Right lobe of liver (tissue), 6 donors: Measurements from ENCODE around the gene CYP3A5. TPM values are rescaled to one million over a fixed set of nuclear protein-coding genes. Genes with fewer than 3 reads are reported as not detected.
"Not testable (repeated sequence)": the region's sequence is repeated elsewhere in the genome, so short reads cannot be mapped to it uniquely, and the experiment has no call there.

Experiments used
- ATAC-seq, 4 donors: fragments of 200-7000 bp; cut with Tn5 transposase; one replicate each; pipeline ENCODE4 v1.9.1; 2020; ENCODE audit warnings: mild to moderate bottlenecking in 4 of 4, moderate library complexity in 4 of 4
- DNase-seq, 3 donors: peaks; one replicate each; pipeline ENCODE4 v3.0.0-alpha.2; 2020
- H3K27ac ChIP-seq, 3 donors: fragments of 200-600 bp; one replicate each; pipeline ENCODE4 v1.8.0; 2022
- H3K27me3 ChIP-seq, 2 donors: fragments of 200-600 bp; one replicate each; pipeline ENCODE4 v1.8.0; 2022
- H3K36me3 ChIP-seq, 4 donors: fragments of 200-600 bp; sonication (generic) in 1 of 4; one replicate each; pipeline versions ENCODE4 v1.5.1 to v1.8.0; 2017 to 2022; ENCODE audit warnings: control low read depth in 1 of 4
- H3K4me1 ChIP-seq, 4 donors: fragments of 200-600 bp; sonication (generic) in 1 of 4; one replicate each; pipeline versions ENCODE4 v1.5.1 to v1.8.0; 2017 to 2022; ENCODE audit warnings: control low read depth in 1 of 4
- H3K4me3 ChIP-seq, 3 donors: fragments of 200-600 bp; one replicate each; pipeline ENCODE4 v1.8.0; 2022
- H3K9me3 ChIP-seq, 4 donors: fragments of 200-600 bp; sonication (generic) in 1 of 4; one replicate each; pipeline versions ENCODE4 v1.5.1 to v1.8.0; 2017 to 2022; ENCODE audit warnings: control low read depth in 1 of 4
- POLR2A ChIP-seq: fragments of 450-650 bp; IDR thresholded peaks from one replicate; pipeline ENCODE4 v1.6.1; 2017; ENCODE audit warnings: antibody characterized with exemption, mild to moderate bottlenecking
- WGBS: methylation state at CpG from one replicate; pipeline ENCODE4 v1.1.6; 2018; ENCODE audit warnings: low coverage, low lambda C conversion rate; ENCODE audit not compliant: insufficient coverage; ENCODE audit errors: missing lambda C conversion rate; 5-methylcytosine and 5-hydroxymethylcytosine counted together
- intact Hi-C, 2 donors: fragments of 100-400 bp; cut with DNase I; formaldehyde crosslinking; loops; one replicate each; pipeline versions ENCODE4 v1.11.2 to v1.14.1; 2022
- total RNA-seq, 6 experiments: library from RNA; depleted of rRNA in 2 of 6; stranded (reverse); fragments of >200 nt in 2 of 6; fragmentation: NEBNext Ultra II Directional in 3 of 6; extraction: Animal tissue kit (Norgen Biotek cat#: 25700) in 3 of 6; gene quantifications; one replicate each; pipeline versions ENCODE4 v1.1.0 to v1.2.4, GENCODE V29; 2016 to 2023
- TF ChIP-seq, protein P1 (sequence below), 4 donors: fragments of 200-600 bp in 3 of 4; fragments of 450-650 bp in 1 of 4; IDR thresholded peaks; one replicate each; pipeline versions ENCODE4 v1.5.1 to v1.8.0; 2016 to 2022; ENCODE audit warnings: antibody characterized with exemption in 4 of 4, mild to moderate bottlenecking in 2 of 4
- donor health status: DM: no; HTN: yes; CAD: no.
- donor health status: DM: no; HTN: no; CAD: no.
- donor health status: DM: no; HTN: no; CAD: no.
- donor health status: DM: no; HTN: yes; CAD: no.
- donor health status: DM: no; HTN: yes; CAD: no.

The CYP3A5 gene
- total RNA-seq, 6 experiments from 2014 or later: 307 to 774 (median 646) TPM

DNA sequence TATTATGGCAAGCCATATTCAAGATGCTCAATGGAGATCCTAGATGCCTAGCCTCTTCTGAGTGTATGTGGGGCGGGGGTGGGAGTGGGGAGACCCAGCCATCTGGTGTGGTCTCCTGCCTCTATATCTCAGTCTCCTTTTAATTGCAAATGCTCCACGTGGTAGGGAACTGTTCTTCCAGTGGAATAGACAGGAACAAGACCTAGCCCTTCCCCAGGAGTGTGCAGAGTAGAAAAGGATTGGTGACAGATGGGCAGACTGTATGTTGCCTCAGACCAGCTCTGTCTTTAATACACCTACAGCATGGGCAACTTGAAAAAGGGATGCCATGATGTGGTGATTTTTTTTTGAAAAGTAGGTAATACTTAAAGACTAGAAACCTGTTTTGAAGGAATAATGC lies 12.6 kb downstream of the CYP3A5 start:
- ATAC-seq: peak; percentile 1 to 30 (median 10)
- H3K27ac ChIP-seq: no peak overlapping the region
- peaks cover 0 to 90% (median 54%) of the 10 kb centered on the region in 4 donors for H3K36me3 ChIP-seq
- TF ChIP-seq POLR2A: no peak
- TF ChIP-seq, protein P1, sequence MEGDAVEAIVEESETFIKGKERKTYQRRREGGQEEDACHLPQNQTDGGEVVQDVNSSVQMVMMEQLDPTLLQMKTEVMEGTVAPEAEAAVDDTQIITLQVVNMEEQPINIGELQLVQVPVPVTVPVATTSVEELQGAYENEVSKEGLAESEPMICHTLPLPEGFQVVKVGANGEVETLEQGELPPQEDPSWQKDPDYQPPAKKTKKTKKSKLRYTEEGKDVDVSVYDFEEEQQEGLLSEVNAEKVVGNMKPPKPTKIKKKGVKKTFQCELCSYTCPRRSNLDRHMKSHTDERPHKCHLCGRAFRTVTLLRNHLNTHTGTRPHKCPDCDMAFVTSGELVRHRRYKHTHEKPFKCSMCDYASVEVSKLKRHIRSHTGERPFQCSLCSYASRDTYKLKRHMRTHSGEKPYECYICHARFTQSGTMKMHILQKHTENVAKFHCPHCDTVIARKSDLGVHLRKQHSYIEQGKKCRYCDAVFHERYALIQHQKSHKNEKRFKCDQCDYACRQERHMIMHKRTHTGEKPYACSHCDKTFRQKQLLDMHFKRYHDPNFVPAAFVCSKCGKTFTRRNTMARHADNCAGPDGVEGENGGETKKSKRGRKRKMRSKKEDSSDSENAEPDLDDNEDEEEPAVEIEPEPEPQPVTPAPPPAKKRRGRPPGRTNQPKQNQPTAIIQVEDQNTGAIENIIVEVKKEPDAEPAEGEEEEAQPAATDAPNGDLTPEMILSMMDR (IDR thresholded peaks at IDR 0.05): no peak
- H3K27me3 ChIP-seq: no peaks in the 10 kb centered on the region
- no peak for DNase-seq
- H3K4me3 ChIP-seq: no peak overlapping the region
- H3K9me3 ChIP-seq: no peaks in the 10 kb centered on the region
- 81% methylated on average over 2 of the region's 2 CpGs for WGBS
- intact Hi-C loops: no loop called here
- H3K4me1 ChIP-seq: no peaks in the 10 kb centered on the region

GRCh38 chr7:99666013-99666395 lies 13.8 kb downstream of the CYP3A5 start:
- peak in 2 of 4 donors; percentile 1 to 3 for ATAC-seq
- intact Hi-C loops: no loop called here
- Histone ChIP-seq H3K4me1 (no peaks in the 10 kb centered on the region), H3K4me3 (no peak overlapping the region), H3K27ac (peak overlapping the region in 1 of 3 donors; percentile 16), H3K9me3 (no peaks in the 10 kb centered on the region), H3K27me3 (no peaks in the 10 kb centered on the region), H3K36me3 (peaks cover 0 to 93% (median 59%) of the 10 kb centered on the region in 4 donors)
- TF ChIP-seq, protein P1 (IDR thresholded peaks at IDR 0.05): no peak
- no peak for TF ChIP-seq POLR2A
- WGBS: 67% methylated on average over 1 of the region's 1 CpG
- no peak for DNase-seq

DNA sequence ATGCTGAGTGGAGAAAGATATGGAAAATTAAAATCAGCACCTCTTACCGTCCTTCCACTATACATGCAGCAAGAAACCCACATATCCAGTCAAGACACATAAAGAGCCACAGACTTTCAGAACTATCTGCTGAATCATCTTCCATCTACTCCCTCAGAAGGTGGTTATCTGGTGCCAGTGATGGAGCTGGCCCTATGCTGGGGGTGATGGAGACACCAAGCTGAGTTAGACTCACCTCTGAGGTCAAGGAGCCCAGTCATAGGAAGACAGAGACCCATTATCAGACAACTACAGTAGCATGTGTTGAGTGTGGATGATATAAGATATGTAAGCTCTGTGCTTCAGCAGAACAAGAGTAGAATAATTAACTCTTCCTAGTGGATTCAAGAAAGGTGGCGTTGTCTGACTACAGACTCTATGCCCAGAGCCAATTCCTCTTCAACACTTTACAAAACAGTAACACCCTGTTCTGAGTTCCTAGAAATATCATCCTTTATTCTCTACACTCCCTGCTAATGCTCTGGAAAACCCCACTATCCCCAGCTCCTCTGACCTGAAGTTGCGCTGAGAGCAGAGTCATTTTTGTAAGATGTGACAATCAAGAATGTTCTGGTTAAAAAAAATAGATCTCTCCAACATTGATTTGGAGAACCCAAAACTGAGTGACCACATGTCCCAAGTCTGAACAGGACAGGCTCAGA lies 14.3 kb downstream of the CYP3A5 start:
- ATAC-seq (peak in 2 of 4 donors; percentile 0 to 1), DNase-seq (no peak)
- TF ChIP-seq POLR2A: no peak
- TF ChIP-seq, protein P1 (IDR thresholded peaks at IDR 0.05): no peak
- Histone ChIP-seq H3K27ac (peak overlapping the region in 1 of 3 donors; percentile 16), H3K4me1 (no peaks in the 10 kb centered on the region), H3K4me3 (no peak overlapping the region), H3K36me3 (peaks cover 0 to 95% (median 61%) of the 10 kb centered on the region in 4 donors), H3K9me3 (no peaks in the 10 kb centered on the region), H3K27me3 (no peaks in the 10 kb centered on the region)
- intact Hi-C loops: no loop called here
- WGBS: 97% methylated on average over 3 of the region's 3 CpGs

DNA sequence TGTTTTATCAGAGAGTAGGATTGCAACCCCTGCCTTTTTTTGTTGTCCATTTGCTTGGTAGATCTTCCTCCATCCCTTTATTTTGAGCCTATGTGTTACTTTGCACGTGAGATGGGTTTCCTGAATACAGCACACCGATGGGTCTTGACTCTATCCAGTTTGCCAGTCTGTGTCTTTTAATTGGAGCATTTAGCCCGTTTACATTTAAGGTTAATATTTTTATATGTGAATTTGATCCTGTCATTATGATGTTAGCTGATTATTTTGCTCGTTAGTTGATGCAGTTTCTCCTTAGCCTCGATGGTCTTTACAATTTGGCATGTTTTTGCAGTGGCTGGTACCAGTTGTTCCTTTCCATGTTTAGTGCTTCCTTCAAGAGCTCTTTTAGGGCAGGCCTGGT lies 21.9 kb downstream of the CYP3A5 start:
- H3K27ac ChIP-seq, ATAC-seq, H3K27me3 ChIP-seq, intact Hi-C loops, DNase-seq, H3K4me3 ChIP-seq, H3K9me3 ChIP-seq, H3K4me1 ChIP-seq: not testable (repeated sequence)
- 82% methylated on average over 5 of the region's 5 CpGs for WGBS
- peaks cover 0 to 43% (median 33%) of the 10 kb centered on the region in 4 donors for H3K36me3 ChIP-seq

DNA sequence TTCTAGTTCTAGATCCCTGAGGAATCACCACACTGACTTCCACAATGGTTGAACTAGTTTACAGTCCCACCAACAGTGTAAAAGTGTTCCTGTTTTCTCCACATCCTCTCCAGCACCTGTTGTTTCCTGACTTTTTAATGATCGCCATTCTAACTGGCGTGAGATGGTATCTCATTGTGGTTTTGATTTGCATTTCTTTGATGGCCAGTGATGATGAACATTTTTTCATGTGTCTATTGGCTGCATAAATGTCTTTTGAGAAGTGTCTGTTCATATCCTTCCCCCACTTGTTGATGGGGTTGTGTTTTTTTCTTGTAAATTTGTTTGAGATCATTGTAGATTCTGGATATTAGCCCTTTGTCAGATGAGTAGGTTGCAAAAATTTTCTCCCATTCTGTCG lies 25.2 kb downstream of the CYP3A5 start:
- H3K9me3 ChIP-seq, intact Hi-C loops, H3K4me3 ChIP-seq, H3K4me1 ChIP-seq, H3K27me3 ChIP-seq, ATAC-seq, H3K27ac ChIP-seq, DNase-seq: not testable (repeated sequence)
- H3K36me3 ChIP-seq: peaks cover 0 to 11% (median 3%) of the 10 kb centered on the region in 4 donors
- 78% methylated on average over 3 of the region's 3 CpGs for WGBS
